ENCODE results near the gene C1QTNF2.

- TF ChIP-seq YY1 (IDR thresholded peaks at IDR 0.05; ENCODE audit: low read depth, low read length): no peak
- no peak for TF ChIP-seq POLR2AphosphoS5 (IDR thresholded peaks at IDR 0.05; ENCODE audit: low read length)
- TF ChIP-seq, protein P1, sequence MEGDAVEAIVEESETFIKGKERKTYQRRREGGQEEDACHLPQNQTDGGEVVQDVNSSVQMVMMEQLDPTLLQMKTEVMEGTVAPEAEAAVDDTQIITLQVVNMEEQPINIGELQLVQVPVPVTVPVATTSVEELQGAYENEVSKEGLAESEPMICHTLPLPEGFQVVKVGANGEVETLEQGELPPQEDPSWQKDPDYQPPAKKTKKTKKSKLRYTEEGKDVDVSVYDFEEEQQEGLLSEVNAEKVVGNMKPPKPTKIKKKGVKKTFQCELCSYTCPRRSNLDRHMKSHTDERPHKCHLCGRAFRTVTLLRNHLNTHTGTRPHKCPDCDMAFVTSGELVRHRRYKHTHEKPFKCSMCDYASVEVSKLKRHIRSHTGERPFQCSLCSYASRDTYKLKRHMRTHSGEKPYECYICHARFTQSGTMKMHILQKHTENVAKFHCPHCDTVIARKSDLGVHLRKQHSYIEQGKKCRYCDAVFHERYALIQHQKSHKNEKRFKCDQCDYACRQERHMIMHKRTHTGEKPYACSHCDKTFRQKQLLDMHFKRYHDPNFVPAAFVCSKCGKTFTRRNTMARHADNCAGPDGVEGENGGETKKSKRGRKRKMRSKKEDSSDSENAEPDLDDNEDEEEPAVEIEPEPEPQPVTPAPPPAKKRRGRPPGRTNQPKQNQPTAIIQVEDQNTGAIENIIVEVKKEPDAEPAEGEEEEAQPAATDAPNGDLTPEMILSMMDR (IDR thresholded peaks at IDR 0.05 in 2 of 3, conservative IDR thresholded peaks at IDR 0.05 in 1 of 3; ENCODE audit: control insufficient read depth in 2 of 3, extremely low read depth in 1 of 3, insufficient read depth in 1 of 3, low read depth in 3 of 3, low read length in 3 of 3): no peak
- TF ChIP-seq LARP7 (IDR thresholded peaks at IDR 0.05): no peak
- TF ChIP-seq USF1 (IDR thresholded peaks at IDR 0.05; ENCODE audit: borderline replicate concordance, extremely low read length, insufficient read depth, low read depth, low read length): no peak
- TF ChIP-seq HDAC6 (IDR thresholded peaks at IDR 0.05; ENCODE audit: unreplicated experiment): no peak
- no peak for TF ChIP-seq CBX5 (IDR thresholded peaks at IDR 0.05; ENCODE audit: low read depth)
- TF ChIP-seq FOXM1 (IDR thresholded peaks at IDR 0.05; ENCODE audit: low read depth, low read length): no peak
- no peak for TF ChIP-seq SMAD5 (IDR thresholded peaks at IDR 0.05; ENCODE audit: low read depth)
Measured at GRCh38 chr5:160367885-160368284, 2.5 kb downstream of the C1QTNF2 start.

Measured in GM12878 (cell line).